BE2C (cell line): ENCODE data around the gene TMEM163.

Source experiments
- DNase-seq: peaks from one replicate; pipeline ENCODE4 v3.0.0-alpha.2; 2020
- H3K27me3 ChIP-seq: fragments of 250-450 bp; sonication (Bioruptor Pico); 2 replicates; pipeline ENCODE4 v1.5.1; 2020; ENCODE audit warnings: mild to moderate bottlenecking
- H3K36me3 ChIP-seq: fragments of 250-450 bp; sonication (Bioruptor Pico); 2 replicates; pipeline ENCODE4 v1.5.1; 2020; ENCODE audit warnings: mild to moderate bottlenecking
- H3K4me1 ChIP-seq: fragments of 250-450 bp; sonication (Bioruptor Pico); 2 replicates; pipeline ENCODE4 v1.5.1; 2020
- H3K4me3 ChIP-seq: 2 replicates; pipeline ENCODE4 v1.5.1; 2011; ENCODE audit warnings: low read depth, low read length
- H3K9me3 ChIP-seq: fragments of 250-450 bp; sonication (Bioruptor Pico); 2 replicates; pipeline ENCODE4 v1.5.1; 2020
- TF ChIP-seq, protein P1 (sequence below): IDR thresholded peaks from 2 replicates; pipeline ENCODE4 v1.5.1; 2012; ENCODE audit warnings: mild to moderate bottlenecking, low read depth, low read length

The TMEM163 gene

GRCh38 chr2:134453973-134454372 is 264.8 kb downstream of the TMEM163 start:
- TF ChIP-seq, protein P1, sequence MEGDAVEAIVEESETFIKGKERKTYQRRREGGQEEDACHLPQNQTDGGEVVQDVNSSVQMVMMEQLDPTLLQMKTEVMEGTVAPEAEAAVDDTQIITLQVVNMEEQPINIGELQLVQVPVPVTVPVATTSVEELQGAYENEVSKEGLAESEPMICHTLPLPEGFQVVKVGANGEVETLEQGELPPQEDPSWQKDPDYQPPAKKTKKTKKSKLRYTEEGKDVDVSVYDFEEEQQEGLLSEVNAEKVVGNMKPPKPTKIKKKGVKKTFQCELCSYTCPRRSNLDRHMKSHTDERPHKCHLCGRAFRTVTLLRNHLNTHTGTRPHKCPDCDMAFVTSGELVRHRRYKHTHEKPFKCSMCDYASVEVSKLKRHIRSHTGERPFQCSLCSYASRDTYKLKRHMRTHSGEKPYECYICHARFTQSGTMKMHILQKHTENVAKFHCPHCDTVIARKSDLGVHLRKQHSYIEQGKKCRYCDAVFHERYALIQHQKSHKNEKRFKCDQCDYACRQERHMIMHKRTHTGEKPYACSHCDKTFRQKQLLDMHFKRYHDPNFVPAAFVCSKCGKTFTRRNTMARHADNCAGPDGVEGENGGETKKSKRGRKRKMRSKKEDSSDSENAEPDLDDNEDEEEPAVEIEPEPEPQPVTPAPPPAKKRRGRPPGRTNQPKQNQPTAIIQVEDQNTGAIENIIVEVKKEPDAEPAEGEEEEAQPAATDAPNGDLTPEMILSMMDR, result no peak
- no peaks in the 10 kb centered on the region for H3K9me3 ChIP-seq
- H3K27me3 ChIP-seq, result no peaks in the 10 kb centered on the region
- H3K36me3 ChIP-seq, result no peaks in the 10 kb centered on the region
- no peak overlapping the region for H3K4me3 ChIP-seq
- no peak for DNase-seq
- no peaks in the 10 kb centered on the region for H3K4me1 ChIP-seq

DNA sequence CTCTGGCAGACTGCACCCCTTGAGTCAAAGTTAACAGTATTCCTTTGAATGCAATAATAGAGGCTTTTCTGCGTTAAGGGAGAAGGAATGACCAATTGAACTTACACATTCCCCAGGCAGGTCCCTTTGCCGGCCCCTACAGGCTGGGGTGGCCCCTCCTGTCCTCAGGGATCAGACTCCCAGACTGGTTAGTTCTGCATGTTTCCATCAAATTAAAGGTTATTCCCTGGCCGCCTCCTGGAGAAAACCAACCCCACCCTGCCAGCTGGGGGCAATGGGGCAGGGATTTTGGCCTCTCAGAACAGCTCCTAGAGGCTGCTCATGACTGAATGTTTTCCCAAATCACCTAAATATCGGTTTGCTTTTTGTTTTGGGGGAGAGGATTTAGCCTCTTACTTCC is 265.3 kb downstream of the TMEM163 start:
- Histone ChIP-seq H3K36me3 (no peaks in the 10 kb centered on the region), H3K4me3 (no peak overlapping the region), H3K9me3 (no peaks in the 10 kb centered on the region), H3K27me3 (no peaks in the 10 kb centered on the region), H3K4me1 (no peaks in the 10 kb centered on the region)
- no peak for DNase-seq
- TF ChIP-seq, protein P1, result no peak

DNA sequence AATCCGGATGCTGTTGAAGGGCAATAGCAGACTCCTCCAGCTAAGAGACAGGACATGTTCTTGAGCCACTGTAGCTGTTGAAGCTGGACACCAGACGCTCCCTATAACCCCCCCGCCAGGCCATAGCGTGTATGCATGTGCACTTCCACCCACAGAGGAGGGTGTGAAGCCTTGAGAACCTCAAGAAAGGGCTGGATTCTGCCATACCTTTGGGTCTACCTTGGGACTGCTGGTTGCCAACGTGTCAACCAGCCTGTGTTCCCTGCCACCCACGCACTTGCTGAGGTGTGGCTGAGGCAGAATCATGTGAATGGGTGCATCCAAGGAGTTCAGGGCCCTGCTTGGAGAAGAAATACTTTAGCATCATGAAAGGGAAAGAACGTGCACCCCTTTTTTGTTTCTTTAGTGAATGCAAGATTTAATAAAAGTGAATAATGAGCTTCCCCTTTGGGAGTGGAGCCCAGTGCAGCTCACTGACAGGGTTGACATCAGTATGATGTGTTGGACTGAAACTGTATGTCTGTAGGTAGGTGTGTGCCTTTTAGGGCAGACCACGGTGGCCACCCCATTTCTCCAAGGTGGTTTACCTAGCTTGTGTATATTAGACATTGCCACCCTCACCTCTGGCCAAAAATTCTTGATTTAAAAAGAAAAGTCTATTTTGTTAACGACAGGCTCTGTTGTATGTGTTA is 266.6 kb downstream of the TMEM163 start:
- H3K4me3 ChIP-seq, result no peak overlapping the region
- TF ChIP-seq, protein P1, result no peak

DNA sequence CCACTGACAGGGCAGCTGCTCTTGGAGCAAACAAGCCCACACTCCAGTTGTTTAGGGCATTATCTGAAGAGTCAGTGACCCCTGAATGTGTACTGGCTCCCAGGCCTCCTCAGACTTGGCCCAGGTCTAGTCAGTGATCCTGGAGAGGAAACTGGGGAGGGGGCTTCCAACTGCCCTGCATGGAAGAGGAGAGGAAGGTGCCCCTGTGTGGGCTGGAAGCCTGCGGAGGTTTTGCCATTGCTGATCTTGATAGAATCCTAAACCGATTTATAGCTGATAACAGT is 267.5 kb downstream of the TMEM163 start:
- H3K9me3 ChIP-seq, result no peaks in the 10 kb centered on the region

More for the DNA sequence above, 266.6 kb downstream of the TMEM163 start:
- Histone ChIP-seq H3K9me3 (no peaks in the 10 kb centered on the region), H3K4me1 (no peaks in the 10 kb centered on the region), H3K36me3 (no peaks in the 10 kb centered on the region), H3K27me3 (no peaks in the 10 kb centered on the region)
- DNase-seq, result no peak

GRCh38 chr2:134449751-134450513 is 268.9 kb downstream of the TMEM163 start:
- H3K4me3 ChIP-seq, result no peak overlapping the region
- H3K36me3 ChIP-seq, result no peaks in the 10 kb centered on the region
- no peak for DNase-seq
- H3K4me1 ChIP-seq, result no peaks in the 10 kb centered on the region
- no peaks in the 10 kb centered on the region for H3K9me3 ChIP-seq
- TF ChIP-seq, protein P1, result no peak
- no peaks in the 10 kb centered on the region for H3K27me3 ChIP-seq

More for the DNA sequence above, 267.5 kb downstream of the TMEM163 start:
- no peak overlapping the region for H3K4me3 ChIP-seq
- DNase-seq, result no peak
- no peaks in the 10 kb centered on the region for H3K4me1 ChIP-seq
- no peaks in the 10 kb centered on the region for H3K27me3 ChIP-seq
- no peaks in the 10 kb centered on the region for H3K36me3 ChIP-seq
- TF ChIP-seq, protein P1, result no peak

- TF ChIP-seq, protein P1, result no peak
- H3K36me3 ChIP-seq, result no peaks in the 10 kb centered on the region
- DNase-seq, result no peak
Observed at GRCh38 chr2:134449157-134449556, 269.6 kb downstream of the TMEM163 start.

More at GRCh38 chr2:134449157-134449556, 269.6 kb downstream of the TMEM163 start:
- Histone ChIP-seq H3K4me3 (no peak overlapping the region), H3K27me3 (no peaks in the 10 kb centered on the region), H3K9me3 (no peaks in the 10 kb centered on the region), H3K4me1 (no peaks in the 10 kb centered on the region)
